NT2/D1 (cell line): ENCODE measurements around the gene KCTD8.
A peak's percentile ranks its signal among the peaks of the same experiment; 100 is the strongest.

Experiments used
- DNase-seq: peaks from one replicate; pipeline ENCODE4 v3.0.0-alpha.2; 2011; ENCODE audit warnings: low read depth, low spot score
- H3K27me3 ChIP-seq: 2 replicates; pipeline ENCODE4 v1.6.0; 2011; ENCODE audit warnings: mild to moderate bottlenecking; ENCODE audit not compliant: insufficient read length, insufficient read depth
- H3K36me3 ChIP-seq: 2 replicates; pipeline ENCODE4 v1.6.1; 2011; ENCODE audit warnings: mild to moderate bottlenecking, low read length, mixed read lengths; ENCODE audit not compliant: insufficient read depth, insufficient read length
- H3K4me1 ChIP-seq: 2 replicates; pipeline ENCODE4 v1.5.1; 2011; ENCODE audit not compliant: insufficient read depth, insufficient read length
- H3K4me3 ChIP-seq: 2 replicates; pipeline ENCODE4 v1.5.1; 2011; ENCODE audit warnings: low read depth; ENCODE audit not compliant: insufficient read length
- H3K9ac ChIP-seq: 2 replicates; pipeline ENCODE4 v1.6.0; 2011; ENCODE audit warnings: low read depth; ENCODE audit not compliant: insufficient read length
- H3K9me3 ChIP-seq: 2 replicates; pipeline ENCODE4 v1.5.1; 2011; ENCODE audit warnings: mild to moderate bottlenecking, low read length; ENCODE audit not compliant: insufficient read depth
- SUZ12 ChIP-seq: IDR thresholded peaks from 2 replicates; pipeline ENCODE4 v1.6.1; 2011; ENCODE audit not compliant: insufficient read length, insufficient read depth; ENCODE audit errors: extremely low read depth
- YY1 ChIP-seq: IDR thresholded peaks from 2 replicates; pipeline ENCODE4 v1.6.1; 2011; ENCODE audit not compliant: insufficient read length, insufficient read depth
- ZNF274 ChIP-seq: IDR thresholded peaks from 2 replicates; pipeline ENCODE4 v1.6.1; 2011; ENCODE audit warnings: mild to moderate bottlenecking, low read depth, low read length

KCTD8 gene

DNA sequence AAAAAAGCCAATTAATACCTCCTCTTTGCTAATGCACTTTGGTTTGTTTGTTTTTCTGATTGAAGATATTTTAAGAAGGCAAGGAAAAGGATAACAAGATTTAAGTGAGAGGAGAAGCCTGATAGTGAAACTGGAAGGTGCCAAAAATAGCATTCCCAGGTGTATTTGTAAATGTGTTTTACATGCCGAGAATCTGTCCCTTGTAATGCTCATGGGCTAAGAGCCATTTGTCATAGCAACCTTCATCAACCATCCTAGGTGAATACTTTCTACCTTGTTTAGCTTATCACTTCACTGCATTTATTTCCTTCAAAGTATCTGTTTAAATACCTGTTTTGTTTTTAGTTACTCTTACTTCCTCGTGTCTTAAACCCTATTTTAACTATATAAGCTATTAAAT lies 127.8 kb downstream of the KCTD8 start:
- H3K9ac ChIP-seq, result no peak overlapping the region
- no peaks in the 10 kb centered on the region for H3K36me3 ChIP-seq
- no peaks in the 10 kb centered on the region for H3K9me3 ChIP-seq
- H3K4me3 ChIP-seq, result no peak overlapping the region
- TF ChIP-seq YY1, result no peak
- no peak for TF ChIP-seq SUZ12
- no peak for TF ChIP-seq ZNF274
- H3K27me3 ChIP-seq, result no peaks in the 10 kb centered on the region
- no peaks in the 10 kb centered on the region for H3K4me1 ChIP-seq
- DNase-seq, result no peak

DNA sequence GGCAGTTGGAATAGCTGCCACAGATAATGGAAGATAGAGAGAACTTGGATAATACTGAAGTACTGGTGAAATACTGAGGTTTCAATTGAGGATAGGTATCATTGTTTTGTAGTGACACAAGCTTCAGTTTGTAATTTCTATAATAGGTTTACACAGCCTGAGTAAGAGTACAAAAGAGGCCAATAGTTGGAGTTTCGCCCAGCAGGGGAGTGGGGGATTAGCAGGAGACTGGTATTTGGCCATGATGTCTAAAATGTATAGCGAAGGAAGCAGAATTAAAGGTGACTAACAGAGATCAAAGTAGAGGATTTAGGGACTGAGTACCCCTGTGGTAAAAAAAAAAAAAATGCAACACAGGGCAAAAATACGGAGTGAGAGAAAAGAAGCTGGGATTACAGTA lies 129.5 kb downstream of the KCTD8 start:
- no peak for TF ChIP-seq SUZ12
- no peak for TF ChIP-seq ZNF274
- TF ChIP-seq YY1, result no peak
- Histone ChIP-seq H3K27me3 (no peaks in the 10 kb centered on the region), H3K4me1 (no peaks in the 10 kb centered on the region), H3K4me3 (no peak overlapping the region), H3K36me3 (no peaks in the 10 kb centered on the region), H3K9me3 (no peaks in the 10 kb centered on the region), H3K9ac (no peak overlapping the region)
- no peak for DNase-seq

DNA sequence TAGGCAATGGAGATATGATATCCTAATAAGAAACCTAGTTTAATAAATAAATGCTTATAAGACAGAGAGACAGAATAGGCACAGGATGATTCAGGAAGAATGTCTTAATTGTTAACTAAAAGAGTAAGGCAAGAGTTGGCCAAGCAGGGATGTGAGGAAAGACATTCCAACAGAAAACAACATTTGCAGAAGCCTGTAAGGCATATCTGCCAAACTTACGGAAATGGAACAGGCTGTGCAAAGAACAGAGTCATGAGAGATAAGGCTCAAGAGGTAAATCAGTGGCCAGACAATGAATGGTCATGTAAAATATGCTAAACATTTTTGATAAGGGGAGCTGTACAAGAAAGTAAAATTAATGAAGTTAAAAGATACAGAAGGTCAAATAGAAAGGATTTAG lies 134.9 kb downstream of the KCTD8 start:
- TF ChIP-seq YY1, result no peak
- TF ChIP-seq ZNF274, result no peak
- TF ChIP-seq SUZ12, result no peak
- DNase-seq, result no peak
- Histone ChIP-seq H3K9ac (no peak overlapping the region), H3K4me3 (no peak overlapping the region), H3K27me3 (no peaks in the 10 kb centered on the region), H3K4me1 (no peaks in the 10 kb centered on the region), H3K36me3 (no peaks in the 10 kb centered on the region), H3K9me3 (no peaks in the 10 kb centered on the region)

DNA sequence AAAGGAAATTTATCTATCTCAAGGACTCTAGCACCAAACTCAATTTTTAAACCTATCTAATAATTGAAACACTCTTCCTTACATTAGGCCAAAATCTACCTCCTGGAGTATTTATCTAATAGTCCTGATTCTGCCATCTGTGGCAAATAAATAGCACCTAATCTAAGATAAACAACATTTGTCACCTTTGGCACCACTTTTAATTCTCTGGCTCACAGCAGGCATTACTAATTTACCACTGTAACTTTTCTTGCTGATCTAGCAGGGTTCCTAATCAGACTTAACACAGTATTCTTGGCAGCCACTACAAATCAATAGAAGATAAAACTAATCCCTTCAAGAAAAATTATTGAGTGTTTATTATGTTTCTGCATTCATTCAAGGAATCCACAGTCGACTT lies 161.1 kb downstream of the KCTD8 start:
- no peak for DNase-seq
- no peak overlapping the region for H3K9ac ChIP-seq
- no peaks in the 10 kb centered on the region for H3K9me3 ChIP-seq
- no peaks in the 10 kb centered on the region for H3K36me3 ChIP-seq
- TF ChIP-seq SUZ12 (no peak), ZNF274 (no peak), YY1 (no peak)
- no peak overlapping the region for H3K4me3 ChIP-seq
- no peaks in the 10 kb centered on the region for H3K4me1 ChIP-seq
- H3K27me3 ChIP-seq, result no peaks in the 10 kb centered on the region

DNA sequence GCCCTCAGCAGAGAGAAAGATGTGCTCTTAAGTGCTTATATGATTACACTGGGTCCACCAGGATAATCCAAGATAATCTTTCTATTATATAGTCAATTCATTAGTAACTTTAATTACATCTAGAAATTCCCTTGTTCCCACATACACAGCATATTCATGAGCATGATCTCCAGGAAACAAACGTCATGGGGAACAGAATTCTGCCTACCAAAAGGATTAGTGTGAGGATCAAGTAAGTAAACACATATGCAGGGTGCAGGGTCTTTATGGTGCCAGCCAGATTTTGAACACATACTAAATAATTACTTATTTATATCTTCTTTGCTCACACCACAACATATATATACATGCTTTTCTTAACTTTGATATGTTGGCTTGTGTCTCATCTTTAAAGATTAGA lies 169.1 kb downstream of the KCTD8 start:
- no peaks in the 10 kb centered on the region for H3K4me1 ChIP-seq
- no peak for TF ChIP-seq SUZ12
- no peak for TF ChIP-seq YY1
- TF ChIP-seq ZNF274, result no peak
- H3K4me3 ChIP-seq, result no peak overlapping the region
- no peaks in the 10 kb centered on the region for H3K36me3 ChIP-seq
- H3K27me3 ChIP-seq, result no peaks in the 10 kb centered on the region
- no peak for DNase-seq
- no peak overlapping the region for H3K9ac ChIP-seq
- H3K9me3 ChIP-seq, result no peaks in the 10 kb centered on the region

DNA sequence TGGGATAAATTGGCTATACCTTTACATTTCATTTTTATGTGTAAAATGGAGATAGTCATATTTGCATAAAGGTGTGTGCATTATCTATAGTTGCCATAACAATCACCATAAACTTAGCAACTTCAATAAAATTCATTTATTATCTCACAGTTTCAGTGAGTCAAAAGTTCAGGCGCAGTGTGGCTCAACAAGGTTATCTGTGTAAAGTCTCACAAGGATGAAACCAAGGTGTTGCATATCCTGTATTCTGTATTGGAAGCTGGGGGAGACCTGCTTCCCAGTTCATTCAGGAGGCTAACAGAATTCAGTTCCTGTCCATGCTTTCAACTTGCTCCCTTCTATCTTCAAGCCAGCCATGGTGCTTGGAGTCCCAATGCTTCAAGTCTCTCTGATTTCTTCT lies 169.5 kb downstream of the KCTD8 start:
- H3K4me1 ChIP-seq, result no peaks in the 10 kb centered on the region
- DNase-seq, result no peak
- no peaks in the 10 kb centered on the region for H3K9me3 ChIP-seq
- no peaks in the 10 kb centered on the region for H3K36me3 ChIP-seq
- no peak overlapping the region for H3K4me3 ChIP-seq
- no peaks in the 10 kb centered on the region for H3K27me3 ChIP-seq
- TF ChIP-seq YY1 (no peak), SUZ12 (no peak), ZNF274 (no peak)
- H3K9ac ChIP-seq, result no peak overlapping the region

DNA sequence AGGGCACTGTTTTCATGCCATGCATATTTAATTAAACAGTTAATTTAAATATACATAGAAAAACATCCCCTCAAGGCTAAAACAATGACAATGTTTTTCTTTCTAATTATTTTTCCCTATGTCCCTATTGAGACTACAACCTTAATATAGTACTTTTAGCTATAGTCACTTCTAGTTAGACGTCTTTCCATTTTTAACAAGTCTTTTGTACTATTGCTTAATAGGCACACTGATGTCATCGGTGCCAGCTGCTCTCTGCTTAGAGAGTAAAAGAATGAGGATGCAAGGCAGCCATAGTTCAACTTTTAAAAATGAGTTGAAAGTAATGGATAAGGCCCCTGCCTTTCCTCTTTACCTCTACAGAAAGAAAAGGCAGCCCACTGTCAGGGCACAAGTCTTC lies 191.1 kb downstream of the KCTD8 start:
- no peaks in the 10 kb centered on the region for H3K9me3 ChIP-seq

DNA sequence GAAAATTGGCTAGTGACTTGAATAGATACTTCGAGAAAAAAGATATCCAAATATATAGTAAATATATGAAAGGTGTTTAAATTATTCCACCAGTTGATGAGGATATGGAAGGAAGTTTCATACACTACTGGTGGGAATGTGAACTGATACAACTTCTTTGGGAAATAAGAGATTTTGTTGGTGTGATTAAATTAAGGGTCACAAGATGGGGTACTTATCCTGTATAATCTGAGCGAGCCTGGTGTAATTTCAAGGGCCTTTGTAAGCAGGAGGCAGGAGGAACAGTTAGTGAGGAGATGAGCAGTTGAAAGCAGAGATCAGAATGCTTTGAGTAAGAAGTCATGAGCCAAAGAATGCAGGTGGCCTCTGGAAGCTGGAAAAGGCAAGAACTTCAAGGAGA lies 192.2 kb downstream of the KCTD8 start:
- H3K9me3 ChIP-seq, result no peaks in the 10 kb centered on the region
- no peaks in the 10 kb centered on the region for H3K27me3 ChIP-seq
- no peaks in the 10 kb centered on the region for H3K36me3 ChIP-seq
- no peak for TF ChIP-seq ZNF274
- no peak for TF ChIP-seq SUZ12
- no peak for TF ChIP-seq YY1
- peak; percentile 18 for DNase-seq
- no peak overlapping the region for H3K4me3 ChIP-seq
- H3K9ac ChIP-seq, result no peak overlapping the region
- no peaks in the 10 kb centered on the region for H3K4me1 ChIP-seq

More for the DNA sequence above, 191.1 kb downstream of the KCTD8 start:
- no peak for TF ChIP-seq SUZ12
- TF ChIP-seq YY1, result no peak
- TF ChIP-seq ZNF274, result no peak
- H3K27me3 ChIP-seq, result no peaks in the 10 kb centered on the region
- H3K9ac ChIP-seq, result no peak overlapping the region
- no peak overlapping the region for H3K4me3 ChIP-seq
- no peaks in the 10 kb centered on the region for H3K36me3 ChIP-seq
- no peak for DNase-seq
- no peaks in the 10 kb centered on the region for H3K4me1 ChIP-seq
